SU-DHL-6 (cell line): ENCODE data around the gene CERS6.

Source experiments
- EZH2phosphoT487 ChIP-seq: fragments of 200-600 bp; sonication (generic), shearing (Covaris generic); conservative IDR thresholded peaks from 2 replicates; pipeline ENCODE4 v1.6.1; 2018; ENCODE audit warnings: mild to moderate bottlenecking, antibody characterized with exemption, low read length, moderate library complexity, mixed read lengths
- TF ChIP-seq, protein P1 (sequence below): fragments of 200-600 bp; sonication (generic); IDR thresholded peaks from one replicate; pipeline ENCODE4 v1.5.1; 2017; ENCODE audit warnings: antibody characterized with exemption, mild to moderate bottlenecking, low read length, moderate library complexity; ENCODE audit not compliant: insufficient read depth, poor library complexity, severe bottlenecking

DNA sequence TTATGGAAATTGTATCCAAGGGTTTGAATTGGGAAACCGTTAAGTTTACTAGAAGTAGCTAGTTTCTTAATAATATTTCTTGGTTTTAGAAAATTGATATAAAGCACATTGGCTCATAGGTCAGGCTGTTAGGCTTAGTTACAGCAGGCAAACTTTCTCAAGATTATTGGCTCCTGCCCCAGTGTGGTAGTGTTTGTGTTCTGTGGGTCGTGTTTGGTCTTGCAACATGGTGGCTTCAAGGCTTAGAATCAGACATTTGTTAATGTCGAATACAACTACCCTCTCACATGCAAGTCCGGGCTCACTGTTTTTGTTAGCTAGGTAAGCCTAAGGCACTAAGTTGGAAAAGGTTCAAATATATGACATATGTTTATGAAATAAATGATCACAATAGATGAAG lies 19.6 kb downstream of the CERS6 start:
- TF ChIP-seq, protein P1, sequence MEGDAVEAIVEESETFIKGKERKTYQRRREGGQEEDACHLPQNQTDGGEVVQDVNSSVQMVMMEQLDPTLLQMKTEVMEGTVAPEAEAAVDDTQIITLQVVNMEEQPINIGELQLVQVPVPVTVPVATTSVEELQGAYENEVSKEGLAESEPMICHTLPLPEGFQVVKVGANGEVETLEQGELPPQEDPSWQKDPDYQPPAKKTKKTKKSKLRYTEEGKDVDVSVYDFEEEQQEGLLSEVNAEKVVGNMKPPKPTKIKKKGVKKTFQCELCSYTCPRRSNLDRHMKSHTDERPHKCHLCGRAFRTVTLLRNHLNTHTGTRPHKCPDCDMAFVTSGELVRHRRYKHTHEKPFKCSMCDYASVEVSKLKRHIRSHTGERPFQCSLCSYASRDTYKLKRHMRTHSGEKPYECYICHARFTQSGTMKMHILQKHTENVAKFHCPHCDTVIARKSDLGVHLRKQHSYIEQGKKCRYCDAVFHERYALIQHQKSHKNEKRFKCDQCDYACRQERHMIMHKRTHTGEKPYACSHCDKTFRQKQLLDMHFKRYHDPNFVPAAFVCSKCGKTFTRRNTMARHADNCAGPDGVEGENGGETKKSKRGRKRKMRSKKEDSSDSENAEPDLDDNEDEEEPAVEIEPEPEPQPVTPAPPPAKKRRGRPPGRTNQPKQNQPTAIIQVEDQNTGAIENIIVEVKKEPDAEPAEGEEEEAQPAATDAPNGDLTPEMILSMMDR, result no peak
- TF ChIP-seq EZH2phosphoT487, result no peak
